GM21786 (cell line): Measurements from ENCODE around the gene DNAH8.

Experiments
- ATAC-seq: cut with Tn5 transposase; IDR thresholded peaks from one replicate; pipeline ENCODE4 v1.9.1; 2021; ENCODE audit not compliant: unreplicated experiment

The DNAH8 gene

GRCh38 chr6:38701551-38701950 is 13.6 kb upstream of the DNAH8 start:
- ATAC-seq = no peak

GRCh38 chr6:38702558-38703397 is 12.3 kb upstream of the DNAH8 start, which contains the start of gene GLO1:
TSS of gene GLO1 (minus strand) at chr6:38703145. CDS start at chr6:38703054, 91 bp downstream.
- peak; percentile 99 for ATAC-seq

DNA sequence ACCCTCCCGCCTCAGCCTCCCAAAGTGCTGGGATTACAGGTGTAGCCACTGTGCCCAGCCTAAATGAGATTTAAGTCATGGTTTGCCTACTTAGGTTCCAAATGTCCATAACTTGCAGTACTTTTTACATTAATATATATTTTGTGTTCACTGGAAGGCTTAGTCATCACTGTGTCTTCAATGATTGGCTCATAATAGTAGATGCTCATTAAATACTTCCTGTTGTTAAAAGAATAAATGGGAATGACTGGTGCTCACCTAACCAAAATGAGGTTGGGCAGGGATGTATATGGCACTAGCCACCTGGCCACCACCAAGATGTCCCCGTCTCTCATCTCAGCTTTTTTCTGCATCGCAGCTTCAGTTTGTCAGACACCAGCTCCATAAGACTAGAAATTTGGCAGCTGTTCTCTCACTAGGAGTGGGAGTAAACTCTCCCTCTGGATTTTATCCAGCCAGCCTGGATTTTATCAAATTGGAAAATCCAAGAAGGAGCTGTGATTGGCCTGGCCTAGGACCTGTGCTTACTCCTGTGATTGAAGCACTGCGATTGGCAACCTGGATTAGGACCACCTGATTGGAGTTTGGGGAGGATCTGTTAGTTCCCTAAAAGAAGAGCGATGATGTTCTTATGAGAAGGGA is 11.0 kb upstream of the DNAH8 start:
- ATAC-seq = no peak

DNA sequence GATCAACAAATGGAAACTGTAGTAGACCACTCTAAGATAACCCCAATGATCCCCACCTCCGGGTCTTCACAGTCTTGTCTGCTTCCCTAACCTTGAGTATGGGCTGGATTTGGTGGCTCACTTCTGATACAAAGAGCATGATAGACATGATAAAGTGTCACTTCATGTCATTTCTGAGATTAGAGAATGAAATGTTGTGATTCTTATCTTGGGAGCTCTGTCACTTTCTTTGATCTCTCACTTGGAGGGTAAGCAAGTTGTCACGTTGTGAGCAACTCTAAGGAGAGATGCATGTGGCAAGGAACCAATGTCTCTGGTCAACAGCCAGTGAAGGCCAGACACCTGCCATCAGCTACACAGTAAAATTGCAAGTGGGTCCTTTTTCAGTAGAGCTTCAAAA is 9.2 kb upstream of the DNAH8 start:
- ATAC-seq = no peak

- no peak for ATAC-seq
Measured at GRCh38 chr6:38708496-38708895, 6.6 kb upstream of the DNAH8 start.

- ATAC-seq = no peak
Measured at GRCh38 chr6:38713812-38714211, 1.3 kb upstream of the DNAH8 start.

GRCh38 chr6:38714239-38715015 is 684 bp upstream of the DNAH8 start:
- ATAC-seq = no peak

DNA sequence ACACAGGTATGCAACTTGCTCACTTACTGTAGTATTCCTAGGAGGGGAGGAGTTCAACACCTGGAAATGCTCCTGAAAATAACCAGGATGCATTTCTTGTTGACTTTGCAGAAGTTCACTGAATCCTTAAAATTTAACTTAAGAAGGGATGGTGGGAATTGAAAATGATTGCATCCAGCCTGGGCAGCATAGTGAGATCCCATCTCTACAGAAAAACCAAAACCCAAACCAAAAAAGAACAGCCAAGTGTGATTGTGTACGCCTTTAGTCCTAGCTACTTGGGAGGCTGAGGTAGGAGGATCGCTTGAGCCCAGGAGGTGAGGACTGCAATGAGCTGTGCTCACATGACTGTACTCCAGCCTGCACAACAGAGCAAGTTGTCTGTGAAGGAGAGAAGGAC is 1.7 kb downstream of the DNAH8 start:
- no peak for ATAC-seq

DNA sequence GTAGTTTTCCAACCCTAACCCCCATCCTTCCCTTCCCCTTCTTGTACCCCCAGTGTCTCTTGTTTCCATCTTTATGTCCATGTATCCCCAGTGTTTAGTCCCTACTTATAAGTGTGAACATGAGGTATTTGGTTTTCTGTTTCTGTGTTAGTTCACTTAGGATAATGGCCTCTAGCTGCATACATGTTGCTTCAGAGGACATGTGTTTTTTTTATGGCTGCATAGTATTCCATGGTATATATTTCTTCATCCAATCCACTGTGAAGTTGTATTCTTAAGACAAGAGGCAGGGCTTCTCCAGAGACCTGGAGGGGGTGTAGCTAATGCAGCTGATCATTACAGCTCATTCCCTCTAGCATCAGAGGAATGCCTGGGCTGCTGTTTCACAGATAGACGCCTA is 4.2 kb downstream of the DNAH8 start:
- no peak for ATAC-seq

GRCh38 chr6:38720295-38720694 is 5.2 kb downstream of the DNAH8 start:
- no peak for ATAC-seq

DNA sequence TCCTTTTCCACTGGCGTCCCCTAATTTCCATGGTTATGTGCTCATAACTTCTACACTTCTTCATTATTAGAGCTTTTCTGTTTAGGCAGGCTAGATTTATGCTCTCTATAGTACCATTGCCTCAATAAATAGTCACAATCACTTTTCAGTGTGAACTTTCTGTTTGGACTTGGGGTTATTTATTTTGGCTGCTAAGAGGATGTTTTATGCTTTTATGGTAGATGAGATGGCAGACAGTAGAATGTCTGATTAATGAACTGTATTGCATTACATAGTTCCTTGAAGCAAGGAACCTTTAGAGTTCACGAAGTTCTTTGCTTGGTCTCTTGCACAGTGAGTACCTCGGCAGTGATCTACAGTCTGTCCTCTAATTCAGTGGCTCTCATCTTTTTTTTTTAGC is 6.9 kb downstream of the DNAH8 start:
- ATAC-seq = no peak

DNA sequence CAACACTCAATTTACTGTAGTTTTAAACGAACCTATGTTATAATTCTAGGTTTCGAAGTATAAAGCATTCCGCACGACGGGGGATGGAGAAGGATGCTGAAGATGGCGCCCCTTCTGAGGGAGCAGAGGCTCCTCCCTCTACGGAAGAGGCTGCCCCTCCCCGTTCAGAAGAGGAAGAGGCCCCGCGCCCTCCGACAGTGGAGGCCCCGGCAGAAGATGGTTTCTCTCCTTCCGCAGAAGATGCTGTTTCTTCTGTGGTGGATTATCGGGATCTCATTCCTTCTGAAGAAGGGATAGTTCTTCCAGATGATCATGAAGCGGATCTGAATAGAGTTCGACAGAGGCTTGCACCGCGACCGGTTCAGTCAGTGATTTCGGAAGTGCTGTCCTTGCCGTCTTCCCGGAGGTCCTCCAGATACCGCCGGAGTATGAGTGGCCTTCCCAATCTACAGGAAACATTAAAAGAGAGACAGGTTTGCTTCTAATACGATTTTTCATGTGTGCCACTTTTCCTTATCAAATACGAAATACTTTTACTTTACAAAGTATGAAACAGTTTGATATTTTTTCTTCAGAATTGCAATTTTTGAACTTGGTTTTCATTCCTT is 7.7 kb downstream of the DNAH8 start:
- ATAC-seq = no peak

GRCh38 chr6:38723783-38724182 is 8.7 kb downstream of the DNAH8 start:
- no peak for ATAC-seq

- no peak for ATAC-seq
Measured at GRCh38 chr6:38724343-38724742, 9.2 kb downstream of the DNAH8 start.

DNA sequence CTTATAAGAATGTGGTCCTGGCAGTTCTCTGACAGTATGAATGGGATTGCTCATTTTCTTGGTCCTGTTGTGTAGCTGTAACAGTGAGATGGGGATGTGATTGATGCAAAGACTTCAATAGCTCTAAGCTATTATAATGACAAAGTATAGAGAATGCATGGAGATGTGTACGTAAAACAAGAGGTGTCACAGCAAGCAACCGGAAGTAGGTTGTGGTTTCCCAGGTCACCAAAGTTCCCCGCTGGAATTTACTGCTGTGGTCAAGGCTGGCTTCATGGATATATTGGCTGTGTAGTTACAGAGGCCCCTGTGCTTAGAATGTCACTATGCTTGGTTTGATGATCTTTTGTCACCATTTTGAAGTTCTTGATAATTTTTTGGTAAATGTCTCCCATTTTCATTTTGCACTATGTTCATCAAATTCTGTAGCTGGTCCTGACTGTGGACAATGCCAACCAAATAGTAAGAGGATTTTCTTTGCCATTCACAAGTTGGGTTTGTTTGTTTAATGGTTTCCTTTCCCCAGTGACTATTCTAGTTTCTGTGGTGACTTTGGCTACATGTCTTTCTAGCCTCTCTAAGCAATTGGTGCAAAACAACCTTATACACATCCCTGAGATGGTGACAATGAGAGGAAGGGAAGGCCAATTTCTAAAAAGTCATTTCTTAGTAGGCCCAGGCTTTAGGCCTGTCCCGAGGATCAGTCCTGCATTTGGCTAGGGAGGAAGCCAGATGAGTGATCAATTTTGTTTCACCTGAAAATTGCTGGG is 10.5 kb downstream of the DNAH8 start:
- ATAC-seq = no peak

GRCh38 chr6:38728203-38728602 is 13.1 kb downstream of the DNAH8 start:
- ATAC-seq = no peak

- no peak for ATAC-seq
Measured at GRCh38 chr6:38730140-38730862, 15.2 kb downstream of the DNAH8 start.

GRCh38 chr6:38736951-38737350 is 21.8 kb downstream of the DNAH8 start:
- no peak for ATAC-seq

- ATAC-seq = no peak
Measured at GRCh38 chr6:38738261-38738660, 23.1 kb downstream of the DNAH8 start.

DNA sequence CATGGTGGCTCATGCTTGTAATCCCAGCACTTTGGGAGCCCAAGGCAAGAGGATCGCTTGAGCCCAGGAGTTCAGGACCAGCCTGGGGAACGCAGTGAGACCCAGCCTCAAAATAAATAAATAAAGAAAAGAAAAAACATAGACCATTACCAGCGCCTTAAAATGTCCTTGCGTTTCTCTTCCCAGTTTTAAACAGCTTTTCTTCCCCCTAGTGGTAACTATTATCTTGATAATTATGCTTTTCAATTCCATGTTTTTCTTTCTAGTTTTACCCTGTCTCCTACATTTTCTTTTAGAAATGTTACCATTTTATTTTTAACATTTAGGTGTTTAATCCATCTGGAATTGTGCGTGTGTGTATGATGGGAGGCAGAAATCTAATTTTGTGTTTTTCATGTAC is 24.4 kb downstream of the DNAH8 start:
- no peak for ATAC-seq
